ENCODE measurements around the gene RPS15A. TPM values are rescaled to one million over a fixed set of nuclear protein-coding genes. Genes with fewer than 3 reads are reported as not detected.

The RPS15A gene
- total and polyA plus RNA-seq, 2 of the 8 experiments (the other 6 are each of a cell fraction or from before 2014, with no cell fraction given) = 1,784 to 5,666 TPM

DNA sequence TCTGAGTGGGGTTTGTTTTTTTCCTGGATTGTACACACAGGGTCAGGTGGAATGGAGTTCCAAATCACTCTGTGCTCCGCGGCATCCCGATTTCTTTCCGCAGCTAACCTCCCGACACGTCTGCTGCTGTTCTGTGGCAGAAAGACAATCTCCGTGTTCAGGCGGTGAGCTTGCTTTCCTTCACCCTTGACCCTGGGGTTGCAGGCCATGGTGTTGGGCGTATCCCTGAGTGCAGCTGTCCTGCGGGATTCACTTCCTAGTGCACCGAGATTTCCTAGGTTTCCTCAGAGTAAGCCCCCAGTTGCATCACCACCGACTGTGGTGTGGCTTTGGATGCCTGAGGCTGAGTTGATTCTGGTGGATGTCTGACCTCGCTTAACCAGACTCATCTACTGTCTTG, 19.0 kb upstream of the RPS15A start (continued):
- TF ChIP-seq, protein P1, sequence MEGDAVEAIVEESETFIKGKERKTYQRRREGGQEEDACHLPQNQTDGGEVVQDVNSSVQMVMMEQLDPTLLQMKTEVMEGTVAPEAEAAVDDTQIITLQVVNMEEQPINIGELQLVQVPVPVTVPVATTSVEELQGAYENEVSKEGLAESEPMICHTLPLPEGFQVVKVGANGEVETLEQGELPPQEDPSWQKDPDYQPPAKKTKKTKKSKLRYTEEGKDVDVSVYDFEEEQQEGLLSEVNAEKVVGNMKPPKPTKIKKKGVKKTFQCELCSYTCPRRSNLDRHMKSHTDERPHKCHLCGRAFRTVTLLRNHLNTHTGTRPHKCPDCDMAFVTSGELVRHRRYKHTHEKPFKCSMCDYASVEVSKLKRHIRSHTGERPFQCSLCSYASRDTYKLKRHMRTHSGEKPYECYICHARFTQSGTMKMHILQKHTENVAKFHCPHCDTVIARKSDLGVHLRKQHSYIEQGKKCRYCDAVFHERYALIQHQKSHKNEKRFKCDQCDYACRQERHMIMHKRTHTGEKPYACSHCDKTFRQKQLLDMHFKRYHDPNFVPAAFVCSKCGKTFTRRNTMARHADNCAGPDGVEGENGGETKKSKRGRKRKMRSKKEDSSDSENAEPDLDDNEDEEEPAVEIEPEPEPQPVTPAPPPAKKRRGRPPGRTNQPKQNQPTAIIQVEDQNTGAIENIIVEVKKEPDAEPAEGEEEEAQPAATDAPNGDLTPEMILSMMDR (IDR thresholded peaks at IDR 0.05; ENCODE audit: control extremely low read depth in 1 of 3, insufficient read depth in 1 of 3, low read depth in 1 of 3, low read length in 3 of 3) = no peak
